NCI-H2107 treated with DMSO at 0.1 percent for 48 hours (cell line): ENCODE results near the gene IL1A.

ENCODE experiments used
- DNase-seq: peaks from one replicate; lab custom pipeline; 2025; ENCODE audit not compliant: unreplicated experiment; lab: John Stamatoyannopoulos, UW

Gene IL1A

GRCh38 chr2:112793449-112793978 is 9.2 kb upstream of the IL1A start:
- DNase-seq = no peak

GRCh38 chr2:112792419-112792818 is 8.1 kb upstream of the IL1A start:
- DNase-seq = no peak

- DNase-seq = no peak
Observed at GRCh38 chr2:112791693-112792230, 7.5 kb upstream of the IL1A start.

- no peak for DNase-seq
Observed at GRCh38 chr2:112791019-112791418, 6.7 kb upstream of the IL1A start.

- DNase-seq = no peak
Observed at GRCh38 chr2:112790305-112790704, 6.0 kb upstream of the IL1A start.

GRCh38 chr2:112789186-112789585 is 4.9 kb upstream of the IL1A start:
- no peak for DNase-seq

GRCh38 chr2:112788653-112789052 is 4.4 kb upstream of the IL1A start:
- no peak for DNase-seq

GRCh38 chr2:112787729-112788393 is 3.6 kb upstream of the IL1A start:
- no peak for DNase-seq

GRCh38 chr2:112787294-112787693 is 3.0 kb upstream of the IL1A start:
- DNase-seq = no peak

- DNase-seq = no peak
Observed at GRCh38 chr2:112783187-112783714, 1.0 kb downstream of the IL1A start.

- DNase-seq = no peak
Observed at GRCh38 chr2:112782234-112782799, 2.0 kb downstream of the IL1A start.

- DNase-seq = no peak
Observed at GRCh38 chr2:112779598-112779997, 4.7 kb downstream of the IL1A start.

GRCh38 chr2:112777036-112777435 is 7.3 kb downstream of the IL1A start:
- no peak for DNase-seq

GRCh38 chr2:112776113-112776512 is 8.2 kb downstream of the IL1A start:
- DNase-seq = no peak

GRCh38 chr2:112774536-112775285 is 9.6 kb downstream of the IL1A start:
- DNase-seq = no peak

- DNase-seq = no peak
Observed at GRCh38 chr2:112773556-112773955, 10.7 kb downstream of the IL1A start.

GRCh38 chr2:112772911-112773475 is 11.3 kb downstream of the IL1A start:
- DNase-seq = no peak

GRCh38 chr2:112772322-112772721 is 12.0 kb downstream of the IL1A start:
- DNase-seq = no peak

- no peak for DNase-seq
Observed at GRCh38 chr2:112768432-112768831, 15.9 kb downstream of the IL1A start.

- no peak for DNase-seq
Observed at GRCh38 chr2:112767693-112768330, 16.5 kb downstream of the IL1A start.

GRCh38 chr2:112765251-112765650 is 19.0 kb downstream of the IL1A start:
- no peak for DNase-seq
